T-helper 1 cell (primary cell): ENCODE data around the gene SERINC3.
"Not testable (repeated sequence)": the region's sequence is repeated elsewhere in the genome, so short reads cannot be mapped to it uniquely, and the experiment has no call there.

Experiments
- DNase-seq, 5 donors: peaks; one replicate each; pipeline ENCODE4 v3.0.0-alpha.2; 2012 to 2020

Gene SERINC3

GRCh38 chr20:44491635-44492395 lies 30.1 kb downstream of the SERINC3 start:
- no peak for DNase-seq

DNA sequence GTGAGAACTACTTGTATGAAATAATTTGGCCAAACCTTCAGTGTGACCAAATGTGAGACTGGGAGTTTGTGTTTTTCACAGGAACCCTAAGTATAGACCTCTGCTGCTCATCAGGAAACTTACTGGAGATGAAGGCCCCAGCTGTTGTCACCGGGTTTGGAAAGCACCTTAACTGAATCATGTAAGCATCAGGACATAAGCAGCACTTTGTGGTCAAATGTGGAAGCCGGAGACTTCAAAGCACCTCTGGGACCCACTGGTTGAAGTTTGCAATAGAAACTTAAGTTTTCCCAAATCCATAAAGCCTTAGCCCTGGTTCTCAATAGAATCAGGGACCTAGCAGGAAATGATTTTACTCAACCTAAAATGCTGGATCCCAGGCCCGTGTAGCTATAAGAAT lies 31.9 kb downstream of the SERINC3 start:
- DNase-seq = peak in 1 of 5 donors; percentile 20

DNA sequence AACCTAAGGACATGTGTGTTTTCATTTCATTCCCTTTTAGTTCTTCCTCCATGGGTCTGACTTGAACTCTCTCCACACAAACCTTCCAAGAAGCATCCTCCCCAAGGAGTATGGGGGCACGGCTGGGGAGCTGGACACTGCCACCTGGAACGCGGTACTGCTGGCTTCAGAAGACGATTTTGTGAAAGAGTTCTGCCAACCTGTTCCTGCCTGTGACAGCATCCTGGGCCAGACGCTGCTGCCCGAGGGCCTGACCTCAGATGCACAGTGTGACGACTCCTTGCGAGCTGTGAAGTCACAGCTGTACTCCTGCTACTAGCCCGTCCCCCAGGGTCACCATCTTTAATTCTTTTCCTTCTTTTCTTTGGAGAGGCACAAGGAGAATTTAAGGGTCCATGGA lies 32.6 kb downstream of the SERINC3 start:
- no peak for DNase-seq

DNA sequence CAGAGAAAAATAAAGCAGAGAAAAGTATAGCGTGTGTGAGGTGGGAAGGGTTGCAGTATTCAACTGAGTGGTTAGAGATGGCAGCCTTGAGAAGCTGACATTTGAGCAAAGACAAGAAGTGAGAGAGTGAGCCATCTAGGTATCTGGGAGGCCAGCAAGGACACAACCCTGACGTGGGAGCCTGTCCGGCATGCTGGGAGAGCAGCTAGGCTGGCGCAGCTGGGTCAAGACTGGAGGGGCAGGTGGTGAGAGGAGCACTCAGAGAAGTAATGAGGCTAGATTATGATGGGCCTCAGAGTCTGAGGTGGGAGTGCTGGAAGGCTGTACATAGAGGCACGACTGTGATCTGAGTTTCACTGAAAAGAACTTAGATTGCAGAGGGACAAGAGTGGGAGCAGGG lies 33.3 kb downstream of the SERINC3 start:
- DNase-seq = no peak

DNA sequence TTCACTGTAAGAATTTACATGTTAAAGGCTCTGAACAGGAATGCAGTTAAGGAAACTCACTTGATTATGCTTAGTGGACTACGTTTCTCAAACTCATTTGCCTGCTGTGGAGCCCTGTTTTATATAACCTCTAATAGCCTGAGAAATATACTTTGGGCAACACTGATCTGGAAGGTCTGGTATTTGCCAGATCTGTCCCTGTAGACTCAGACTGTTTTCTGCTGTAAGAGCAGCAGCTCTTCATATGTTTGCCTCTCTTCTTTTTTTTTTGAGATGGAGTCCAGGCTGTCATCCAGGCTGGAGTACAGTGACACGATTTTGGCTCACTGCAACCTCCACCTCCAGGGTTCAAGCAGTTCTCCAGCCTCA lies 36.1 kb downstream of the SERINC3 start:
- no peak for DNase-seq

GRCh38 chr20:44485078-44485829 lies 36.6 kb downstream of the SERINC3 start:
- no peak for DNase-seq

- DNase-seq = no peak
Measured at GRCh38 chr20:44483112-44483511, 38.8 kb downstream of the SERINC3 start.

DNA sequence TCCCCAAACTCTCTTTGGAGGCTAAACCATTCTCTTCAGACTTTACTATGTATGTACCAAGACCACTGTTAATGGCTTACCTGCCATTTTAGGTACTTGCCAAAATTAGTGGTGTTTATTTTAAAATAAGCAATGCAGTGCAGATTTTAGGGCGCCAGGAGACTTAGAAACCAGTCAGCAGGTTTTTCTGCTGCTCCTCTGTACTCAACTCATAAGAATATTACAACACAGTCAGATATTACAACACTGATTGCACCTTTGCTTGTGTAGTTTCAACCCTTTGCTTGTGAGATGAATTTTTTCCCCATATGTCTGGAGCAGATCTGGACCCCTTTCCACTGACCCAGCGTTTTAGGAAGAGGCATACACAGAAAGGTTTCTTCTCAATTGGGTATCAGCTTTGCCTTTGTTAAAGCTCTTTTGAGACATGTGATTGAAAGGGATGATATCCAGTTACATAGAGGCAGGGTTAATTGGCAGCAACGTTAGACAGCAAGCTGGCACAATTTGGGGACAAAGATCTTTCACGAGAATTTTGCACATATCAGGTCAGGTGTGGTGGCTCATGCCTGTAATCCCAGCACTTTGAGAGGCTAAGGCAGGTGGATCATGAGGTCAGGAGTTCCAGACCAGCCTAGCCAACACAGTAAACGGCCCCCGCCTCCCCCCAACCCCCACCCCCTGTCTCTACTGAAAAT lies 40.0 kb downstream of the SERINC3 start:
- DNase-seq = no peak

GRCh38 chr20:44480097-44480496 lies 41.8 kb downstream of the SERINC3 start:
- DNase-seq = no peak

DNA sequence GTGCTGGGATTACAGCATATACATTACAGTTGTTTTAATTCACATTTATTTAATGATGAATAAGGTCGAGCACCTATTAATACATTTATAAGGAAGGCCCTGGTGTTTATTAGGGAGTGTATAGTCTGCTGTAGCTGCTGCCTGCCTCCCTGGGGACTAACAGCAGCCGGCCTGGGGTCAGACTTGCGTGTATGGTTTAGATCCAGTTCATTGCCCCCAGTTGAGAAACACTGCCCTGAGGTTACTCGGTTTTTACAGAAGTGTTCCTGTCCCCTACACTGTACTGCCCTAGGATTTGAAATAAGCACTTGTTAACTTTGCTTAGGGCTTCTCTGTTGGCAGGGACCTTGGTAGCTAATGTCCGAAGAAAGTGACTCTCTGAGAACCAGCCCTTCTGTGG lies 42.2 kb downstream of the SERINC3 start:
- no peak for DNase-seq

DNA sequence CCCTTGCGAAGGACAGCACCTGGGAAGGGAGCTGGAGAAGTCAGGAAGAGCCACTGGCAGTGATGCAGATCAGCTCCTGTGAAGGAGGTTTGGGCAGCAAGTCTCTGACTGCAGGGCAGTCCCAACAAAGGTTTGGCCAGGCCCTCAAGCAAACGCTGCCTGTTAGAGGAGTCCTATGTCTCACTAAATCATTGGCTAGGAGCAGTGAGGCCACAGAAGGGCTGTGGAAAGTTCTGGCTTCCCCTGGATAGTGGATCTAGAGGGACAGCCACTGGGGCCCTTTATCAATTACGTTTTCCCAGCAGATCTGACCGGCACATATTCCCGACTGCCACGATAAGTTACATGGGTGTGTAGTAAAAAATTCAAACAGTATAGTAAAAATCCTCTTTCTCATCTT lies 43.7 kb downstream of the SERINC3 start:
- DNase-seq = no peak

DNA sequence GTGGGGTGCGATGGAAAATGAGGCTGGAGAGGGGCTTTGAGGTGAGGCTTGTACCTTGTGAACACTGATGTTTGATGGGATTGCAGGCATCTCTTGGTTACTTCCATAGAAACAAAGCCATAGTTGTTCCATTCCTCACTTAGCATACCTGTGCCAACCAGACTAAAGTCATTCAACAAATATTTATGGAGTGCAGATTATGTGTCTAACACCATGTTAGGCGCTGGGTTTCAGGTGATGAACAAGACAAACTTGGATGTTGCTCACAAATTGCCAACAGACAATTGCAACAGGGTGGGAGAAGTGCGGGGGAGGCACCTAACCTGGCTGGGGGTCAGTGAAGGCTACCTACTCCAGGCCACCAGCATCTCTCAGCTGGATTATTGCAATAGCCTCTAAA lies 44.7 kb downstream of the SERINC3 start:
- DNase-seq = no peak

GRCh38 chr20:44475694-44476560 lies 45.9 kb downstream of the SERINC3 start, which contains the start of gene TTPAL:
Gene TTPAL, plus strand, starts transcription at chr20:44475874. Its CDS starts 4,126 bp downstream, at chr20:44480000.
- peak; percentile 74 to 91 (median 84) for DNase-seq

- DNase-seq = no peak
Measured at GRCh38 chr20:44475372-44475693, 46.5 kb downstream of the SERINC3 start.

- DNase-seq = not testable (repeated sequence)
Measured at GRCh38 chr20:44472283-44472682, 49.6 kb downstream of the SERINC3 start.

- DNase-seq = no peak
Measured at GRCh38 chr20:44471481-44471882, 50.4 kb downstream of the SERINC3 start.

- no peak for DNase-seq
Measured at GRCh38 chr20:44470327-44470726, 51.5 kb downstream of the SERINC3 start.

DNA sequence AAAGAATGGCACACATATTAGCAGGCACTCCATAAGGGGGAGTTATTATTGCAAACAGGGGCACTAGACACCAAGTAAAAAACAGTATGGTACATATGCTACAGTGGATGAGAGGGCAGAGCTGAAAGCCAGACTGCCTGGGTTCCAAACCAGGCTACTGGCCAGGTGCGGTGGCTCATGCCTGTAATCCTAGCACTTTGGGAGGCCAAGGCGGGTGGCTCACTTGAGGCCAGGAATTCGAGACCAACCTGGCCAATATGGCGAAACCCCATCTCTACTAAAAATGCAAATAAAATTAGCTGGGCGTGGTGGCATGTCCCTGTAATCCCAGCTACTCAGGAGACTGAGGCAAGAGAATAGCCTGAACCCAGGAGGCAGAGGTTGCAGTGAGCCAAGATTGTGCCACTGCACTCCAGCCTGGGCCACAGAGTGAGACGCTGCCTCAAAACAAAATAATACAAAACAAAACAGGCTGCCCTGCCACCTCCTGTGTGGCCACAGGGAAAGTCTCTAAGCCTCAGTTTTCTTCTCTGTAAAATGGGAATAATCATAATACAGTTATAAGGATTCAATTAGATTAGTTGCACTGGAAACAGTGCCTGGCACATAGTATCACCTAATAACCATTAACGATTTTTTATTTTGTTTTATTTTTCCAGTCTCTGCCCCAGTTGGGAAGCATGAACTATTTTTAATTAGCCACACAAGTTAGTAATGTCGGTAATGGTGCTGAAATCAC lies 53.7 kb downstream of the SERINC3 start:
- no peak for DNase-seq

DNA sequence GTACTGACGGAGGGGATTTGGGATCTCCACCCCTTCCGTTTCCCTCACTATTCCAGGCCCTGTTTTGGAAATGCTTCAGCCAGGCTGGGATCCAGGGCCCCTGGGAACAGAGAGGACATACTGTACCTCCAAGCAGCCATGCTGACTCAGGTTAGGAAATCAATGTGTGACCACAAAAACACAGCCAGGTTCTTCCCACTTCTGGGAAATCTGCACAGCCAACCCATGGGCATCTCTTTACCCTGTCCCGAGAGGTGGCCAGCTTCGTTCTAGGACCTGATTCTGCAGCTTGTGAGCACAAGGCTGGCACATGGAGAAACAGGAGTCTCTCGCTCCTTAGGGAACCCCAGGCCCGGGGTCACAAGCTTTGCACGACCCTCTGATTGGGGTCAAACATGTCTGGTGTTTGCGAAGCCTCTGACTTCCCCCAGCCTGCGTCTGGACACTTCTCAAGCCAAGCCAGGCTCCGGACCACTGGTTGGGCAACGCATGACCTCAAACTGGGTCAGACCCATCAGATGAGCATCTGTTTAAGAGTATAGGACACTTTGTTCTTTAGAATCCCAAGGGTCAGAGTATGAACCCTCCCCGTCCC lies 54.5 kb downstream of the SERINC3 start:
- DNase-seq = no peak

GRCh38 chr20:44465001-44465560 lies 56.8 kb downstream of the SERINC3 start:
- DNase-seq = no peak

- DNase-seq = no peak
Measured at GRCh38 chr20:44464514-44464913, 57.4 kb downstream of the SERINC3 start.
